ENCODE data around the gene HS6ST3.

The HS6ST3 gene

GRCh38 chr13:96836733-96837132 is 746.8 kb downstream of the HS6ST3 start:
- no peak for DNase-seq (ENCODE audit: low spot score)

GRCh38 chr13:96837809-96838208 is 747.9 kb downstream of the HS6ST3 start:
- DNase-seq (ENCODE audit: low spot score), result no peak

- no peak for DNase-seq (ENCODE audit: low spot score)
Measured at GRCh38 chr13:96844195-96844594, 754.3 kb downstream of the HS6ST3 start.

GRCh38 chr13:96844616-96845015 is 754.7 kb downstream of the HS6ST3 start:
- DNase-seq (ENCODE audit: low spot score), result no peak

GRCh38 chr13:96848286-96848685 is 758.4 kb downstream of the HS6ST3 start:
- DNase-seq (ENCODE audit: low spot score), result no peak

GRCh38 chr13:96849091-96849490 is 759.2 kb downstream of the HS6ST3 start:
- DNase-seq (ENCODE audit: low spot score), result no peak

GRCh38 chr13:96850538-96851145 is 760.7 kb downstream of the HS6ST3 start:
- DNase-seq (ENCODE audit: low spot score), result no peak

GRCh38 chr13:96851856-96852445 is 762.0 kb downstream of the HS6ST3 start:
- no peak for DNase-seq (ENCODE audit: low spot score)

- DNase-seq (ENCODE audit: low spot score), result no peak
Measured at GRCh38 chr13:96858133-96858826, 768.4 kb downstream of the HS6ST3 start.

- DNase-seq (ENCODE audit: low spot score), result no peak
Measured at GRCh38 chr13:96860882-96861281, 771.0 kb downstream of the HS6ST3 start.

- no peak for DNase-seq (ENCODE audit: low spot score)
Measured at GRCh38 chr13:96862093-96862492, 772.2 kb downstream of the HS6ST3 start.

- no peak for DNase-seq (ENCODE audit: low spot score)
Measured at GRCh38 chr13:96862999-96863398, 773.1 kb downstream of the HS6ST3 start.

GRCh38 chr13:96871469-96871868 is 781.6 kb downstream of the HS6ST3 start:
- DNase-seq (ENCODE audit: low spot score), result no peak

GRCh38 chr13:96880419-96880818 is 790.5 kb downstream of the HS6ST3 start:
- no peak for DNase-seq (ENCODE audit: low spot score)

Measured in RKO (cell line).